VCaP (cell line): ENCODE data around the gene MAMLD1.
A peak's percentile ranks its signal among the peaks of the same experiment; 100 is the strongest.

Experiments used
- H3K27ac ChIP-seq: fragments of 450-650 bp; 2 replicates; pipeline ENCODE4 v1.5.1; 2017
- CTCF ChIP-seq: fragments of 450-650 bp; conservative IDR thresholded peaks from 2 replicates; pipeline ENCODE4 v1.5.1; 2017; ENCODE audit warnings: mild to moderate bottlenecking, moderate library complexity

The MAMLD1 gene

GRCh38 chrX:150362599-150363481 is at the start of gene MAMLD1:
MAMLD1 (plus strand) TSS chrX:150363317; CDS start chrX:150445517, 82,200 bp downstream.
- 0 out of 2 replicates have a peak, but pooled peaks have one; percentile 4 for TF ChIP-seq CTCF
- no peak within 1 kb of the TSS for H3K27ac ChIP-seq

GRCh38 chrX:150313514-150313913 is 49.6 kb upstream of the MAMLD1 start:
- no peak overlapping the region for H3K27ac ChIP-seq
- TF ChIP-seq CTCF: no peak

GRCh38 chrX:150314186-150314585 is 48.9 kb upstream of the MAMLD1 start:
- no peak overlapping the region for H3K27ac ChIP-seq
- TF ChIP-seq CTCF: no peak

- no peak overlapping the region for H3K27ac ChIP-seq
- no peak for TF ChIP-seq CTCF
These were observed 46.6 kb upstream of the MAMLD1 start for GRCh38 chrX:150316564-150316963.

GRCh38 chrX:150323020-150323419 is 40.1 kb upstream of the MAMLD1 start:
- TF ChIP-seq CTCF: no peak
- no peak overlapping the region for H3K27ac ChIP-seq

- no peak overlapping the region for H3K27ac ChIP-seq
- no peak for TF ChIP-seq CTCF
These were observed 38.9 kb upstream of the MAMLD1 start for GRCh38 chrX:150324035-150324728.

- no peak for TF ChIP-seq CTCF
- no peak overlapping the region for H3K27ac ChIP-seq
These were observed 38.2 kb upstream of the MAMLD1 start for GRCh38 chrX:150324919-150325318.
